GM21526 (cell line): ENCODE data around the gene DNAH3.
"Not testable (repeated sequence)": the region's sequence is repeated elsewhere in the genome, so short reads cannot be mapped to it uniquely, and the experiment has no call there.

Source experiments
- ATAC-seq: cut with Tn5 transposase; IDR thresholded peaks from one replicate; pipeline ENCODE4 v1.9.1; 2021; ENCODE audit warnings: moderate library complexity; ENCODE audit not compliant: unreplicated experiment, low FRiP score

Gene DNAH3, protein sequence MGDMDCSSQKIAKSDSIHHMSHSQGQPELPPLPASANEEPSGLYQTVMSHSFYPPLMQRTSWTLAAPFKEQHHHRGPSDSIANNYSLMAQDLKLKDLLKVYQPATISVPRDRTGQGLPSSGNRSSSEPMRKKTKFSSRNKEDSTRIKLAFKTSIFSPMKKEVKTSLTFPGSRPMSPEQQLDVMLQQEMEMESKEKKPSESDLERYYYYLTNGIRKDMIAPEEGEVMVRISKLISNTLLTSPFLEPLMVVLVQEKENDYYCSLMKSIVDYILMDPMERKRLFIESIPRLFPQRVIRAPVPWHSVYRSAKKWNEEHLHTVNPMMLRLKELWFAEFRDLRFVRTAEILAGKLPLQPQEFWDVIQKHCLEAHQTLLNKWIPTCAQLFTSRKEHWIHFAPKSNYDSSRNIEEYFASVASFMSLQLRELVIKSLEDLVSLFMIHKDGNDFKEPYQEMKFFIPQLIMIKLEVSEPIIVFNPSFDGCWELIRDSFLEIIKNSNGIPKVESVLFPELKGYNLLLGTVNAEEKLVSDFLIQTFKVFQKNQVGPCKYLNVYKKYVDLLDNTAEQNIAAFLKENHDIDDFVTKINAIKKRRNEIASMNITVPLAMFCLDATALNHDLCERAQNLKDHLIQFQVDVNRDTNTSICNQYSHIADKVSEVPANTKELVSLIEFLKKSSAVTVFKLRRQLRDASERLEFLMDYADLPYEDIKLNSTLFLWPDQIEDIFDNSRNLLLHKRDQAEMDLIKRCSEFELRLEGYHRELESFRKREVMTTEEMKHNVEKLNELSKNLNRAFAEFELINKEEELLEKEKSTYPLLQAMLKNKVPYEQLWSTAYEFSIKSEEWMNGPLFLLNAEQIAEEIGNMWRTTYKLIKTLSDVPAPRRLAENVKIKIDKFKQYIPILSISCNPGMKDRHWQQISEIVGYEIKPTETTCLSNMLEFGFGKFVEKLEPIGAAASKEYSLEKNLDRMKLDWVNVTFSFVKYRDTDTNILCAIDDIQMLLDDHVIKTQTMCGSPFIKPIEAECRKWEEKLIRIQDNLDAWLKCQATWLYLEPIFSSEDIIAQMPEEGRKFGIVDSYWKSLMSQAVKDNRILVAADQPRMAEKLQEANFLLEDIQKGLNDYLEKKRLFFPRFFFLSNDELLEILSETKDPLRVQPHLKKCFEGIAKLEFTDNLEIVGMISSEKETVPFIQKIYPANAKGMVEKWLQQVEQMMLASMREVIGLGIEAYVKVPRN (N-terminal part only)

DNA sequence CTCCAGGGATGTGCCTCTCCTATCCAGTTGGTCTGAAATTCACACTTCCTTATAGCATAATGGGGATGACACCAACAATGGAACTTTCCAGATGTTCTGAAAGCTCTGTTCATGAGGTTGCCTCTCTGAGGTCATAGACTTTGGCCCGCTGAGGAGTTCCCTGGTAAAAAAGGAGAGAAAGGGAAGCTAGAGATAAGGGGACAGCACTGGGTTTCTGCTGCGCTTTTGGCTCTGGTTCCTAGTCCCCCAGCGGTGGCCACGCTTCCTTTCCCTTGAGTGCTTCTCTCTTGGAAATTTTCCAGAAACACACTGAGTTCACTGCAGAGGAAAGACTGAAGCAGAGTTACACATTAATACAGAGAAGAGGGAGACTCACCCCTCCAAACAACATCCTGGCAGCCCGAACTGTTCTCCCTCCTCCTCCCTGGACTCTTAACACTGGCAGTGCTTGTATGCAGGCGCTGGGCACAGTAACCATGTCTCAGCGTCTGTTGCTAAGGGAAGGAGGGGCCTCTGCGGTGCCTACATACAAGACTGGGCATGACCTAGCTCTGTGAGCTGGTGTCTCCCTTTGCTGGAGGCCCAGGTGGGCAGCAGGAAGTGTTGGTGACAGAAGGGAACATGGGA, at the start of gene DNAH3:
Gene DNAH3 (minus strand): TSS at position 472 of the 627 bp plus-strand sequence. CDS start 527 bp downstream, outside the sequence.
- ATAC-seq, result no peak

DNA sequence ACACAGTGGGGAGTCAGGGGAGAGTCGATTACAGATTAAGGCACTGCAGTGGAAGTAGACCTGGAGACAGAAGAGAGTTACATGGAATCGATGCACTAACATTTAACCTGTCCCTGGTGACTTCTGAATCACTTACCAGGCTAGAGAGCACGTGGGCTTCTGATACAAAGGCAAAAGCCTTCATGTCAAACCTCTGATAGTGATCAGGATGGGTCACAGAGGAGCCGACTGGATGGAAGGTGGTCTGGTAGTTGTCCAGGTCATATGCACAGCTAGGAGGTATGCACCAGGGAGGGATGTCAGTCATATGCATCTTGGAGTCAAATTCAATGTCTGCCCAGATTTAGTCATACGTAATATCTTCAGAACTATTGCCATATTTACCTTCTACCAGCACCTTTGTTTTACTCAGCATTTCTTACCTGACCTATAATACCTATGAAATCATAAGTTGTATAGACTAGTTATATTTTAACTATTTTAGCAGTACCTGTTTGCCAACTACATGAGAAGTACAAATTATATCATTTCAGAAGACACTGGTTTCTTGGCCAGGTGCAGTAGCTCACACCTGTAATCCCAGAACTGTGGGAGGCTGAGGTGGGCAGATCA, 49.1 kb upstream of the DNAH3 start:
- no peak for ATAC-seq

DNA sequence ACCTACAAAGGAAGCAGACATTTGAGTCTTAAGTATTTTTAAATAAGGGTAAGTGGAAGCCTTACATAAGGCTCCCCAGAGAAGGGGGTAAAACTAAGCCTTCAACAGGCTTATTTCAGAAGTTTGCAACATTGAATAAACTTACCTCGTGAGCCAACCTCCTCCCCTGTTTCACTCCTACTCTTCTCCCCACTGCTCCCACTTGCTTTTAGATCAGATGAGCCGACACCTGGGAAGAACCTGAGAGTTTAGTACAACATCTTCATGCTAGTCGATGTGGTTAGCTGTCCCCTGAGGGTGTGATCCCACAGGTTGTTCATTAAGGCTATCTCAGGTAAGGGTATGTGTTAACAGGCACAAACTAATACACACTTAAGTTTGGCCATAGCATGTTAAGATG, 47.0 kb upstream of the DNAH3 start:
- no peak for ATAC-seq

DNA sequence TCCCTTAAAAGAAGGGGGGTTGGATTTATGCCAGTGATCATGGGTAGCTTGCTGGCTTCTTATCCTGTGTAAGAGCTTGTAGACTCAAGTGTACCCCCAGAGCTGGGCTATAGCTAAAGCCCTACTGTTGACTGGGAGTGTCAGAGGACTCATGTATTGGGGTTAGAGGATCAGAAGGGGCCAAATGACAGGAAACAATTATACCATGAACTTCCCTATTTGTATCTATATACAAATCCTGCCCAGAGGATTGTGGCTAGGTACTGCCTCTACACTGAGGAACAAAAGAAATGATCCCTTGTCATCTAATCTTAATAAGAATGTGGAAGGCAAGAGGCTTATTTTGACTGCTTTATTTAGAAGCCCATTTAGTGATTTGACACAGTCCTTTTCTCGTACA, 46.5 kb upstream of the DNAH3 start:
- ATAC-seq, result no peak

DNA sequence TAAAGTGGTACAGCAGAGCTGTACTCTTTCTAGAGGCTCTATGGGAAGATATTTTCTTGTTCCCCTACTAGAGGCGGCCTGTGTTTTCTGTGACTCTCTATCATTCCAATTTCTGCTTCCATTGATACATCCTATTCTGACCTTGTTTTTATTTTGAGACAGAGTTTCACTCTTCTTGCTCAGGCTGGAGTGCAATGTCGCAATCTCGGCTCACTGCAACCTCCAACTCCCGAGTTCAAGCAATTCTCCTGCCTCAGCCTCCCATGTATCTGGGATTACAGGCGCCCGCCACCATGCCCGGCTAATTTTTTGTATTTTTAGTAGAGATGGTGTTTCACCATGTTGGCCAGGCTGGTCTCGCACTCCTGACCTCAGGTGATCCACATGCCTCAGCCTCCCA, 44.7 kb upstream of the DNAH3 start:
- ATAC-seq, result not testable (repeated sequence)

DNA sequence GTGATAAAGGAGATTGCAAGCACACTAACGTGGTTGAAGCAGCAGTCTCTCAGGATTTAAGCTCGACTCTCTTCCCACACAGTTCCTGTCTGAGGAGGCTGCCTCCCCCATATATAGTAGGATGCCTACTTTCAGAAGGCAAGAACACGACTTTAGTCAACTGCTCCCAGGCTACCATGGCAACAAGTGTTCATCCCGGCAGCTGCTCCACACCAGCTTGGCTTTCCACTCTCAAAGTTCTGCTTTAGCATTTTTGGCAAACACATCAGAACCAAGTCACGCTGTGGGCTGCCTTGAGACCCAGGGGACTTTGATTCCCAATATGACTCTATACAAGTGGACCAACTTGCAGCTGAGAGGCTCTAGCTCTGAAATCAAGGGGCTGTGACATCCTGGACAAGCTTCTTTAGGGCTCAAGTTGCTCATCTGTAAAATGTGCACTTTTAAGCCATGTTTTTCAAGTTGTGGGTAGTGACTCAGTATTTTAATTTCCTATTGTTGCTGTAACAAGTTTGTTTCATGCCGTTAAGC, 44.2 kb upstream of the DNAH3 start:
- no peak for ATAC-seq

DNA sequence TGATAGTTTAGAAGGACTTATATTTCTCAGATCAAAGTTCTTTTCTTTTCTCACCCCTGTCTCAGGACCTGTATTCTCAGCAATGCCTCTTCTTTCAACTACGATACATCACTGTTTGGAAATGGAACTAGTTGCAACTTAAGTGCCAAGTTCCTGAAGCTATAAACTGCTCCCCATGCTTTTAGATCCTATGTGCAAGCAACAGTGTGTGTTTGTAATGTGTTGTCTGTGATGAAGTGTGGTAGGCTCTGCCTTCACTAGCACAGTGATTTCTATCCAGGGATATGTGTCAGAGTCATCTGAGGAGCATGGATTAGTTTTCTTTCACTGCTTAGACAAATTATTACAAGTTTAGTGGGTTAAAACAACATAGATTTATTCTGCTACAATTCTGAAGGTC, 42.3 kb upstream of the DNAH3 start:
- ATAC-seq, result no peak

DNA sequence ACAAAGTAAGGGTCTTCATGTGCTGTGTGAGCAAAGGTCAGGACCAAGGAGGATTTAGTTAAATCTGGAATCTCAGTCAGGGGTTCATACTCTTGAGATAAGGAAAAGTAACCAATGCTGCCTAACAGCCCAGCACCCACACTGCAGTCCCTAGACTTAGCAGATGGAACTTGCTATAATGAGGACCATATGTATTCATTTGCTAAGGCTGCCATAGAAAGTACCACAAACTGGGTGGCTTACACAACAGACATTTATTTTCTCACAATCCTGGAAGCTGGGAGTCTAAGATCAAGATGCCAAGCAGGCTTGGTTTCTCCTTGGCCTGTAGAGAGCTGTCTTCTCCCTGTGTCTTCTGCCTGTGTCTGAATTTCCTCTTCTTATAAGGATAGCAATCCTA, 40.0 kb upstream of the DNAH3 start:
- ATAC-seq, result no peak

DNA sequence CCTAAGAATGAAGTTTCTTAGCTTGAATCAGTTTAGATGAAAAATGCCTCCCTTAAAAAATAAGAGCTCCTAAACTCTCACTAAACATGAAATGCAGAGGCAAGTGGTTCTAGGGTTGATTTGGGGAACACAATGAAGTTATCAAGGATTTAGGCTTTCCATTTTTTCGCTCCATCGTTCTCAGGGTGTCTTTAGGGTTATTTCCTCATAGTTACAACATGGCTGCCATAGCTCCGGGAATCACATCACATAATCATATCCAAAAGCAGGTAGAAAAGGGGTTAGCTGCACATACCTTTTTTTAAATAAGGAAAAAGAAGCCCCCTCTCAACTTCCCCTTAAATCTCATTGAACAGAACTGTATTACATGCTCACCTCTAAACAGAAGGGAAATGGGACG, 39.4 kb upstream of the DNAH3 start:
- ATAC-seq, result no peak

DNA sequence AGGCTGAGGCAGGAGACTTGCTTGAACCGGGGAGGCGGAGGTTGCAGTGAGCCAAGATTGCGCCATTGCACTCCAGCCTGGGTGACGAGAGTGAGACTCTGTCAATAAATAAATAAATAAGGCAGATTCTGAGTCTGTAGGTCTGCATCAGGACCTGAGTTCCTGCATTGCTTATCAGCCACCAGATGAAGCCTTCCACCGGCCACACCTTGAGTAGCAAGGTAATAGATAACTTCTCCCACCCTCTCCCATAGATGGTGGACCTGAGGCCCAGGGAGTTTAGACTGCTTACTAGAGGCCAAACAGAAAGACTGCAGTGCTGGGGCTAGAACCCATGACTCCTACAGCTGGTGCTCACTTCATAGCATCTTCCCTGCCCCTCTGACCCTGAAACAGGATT, 38.7 kb upstream of the DNAH3 start:
- ATAC-seq, result no peak

DNA sequence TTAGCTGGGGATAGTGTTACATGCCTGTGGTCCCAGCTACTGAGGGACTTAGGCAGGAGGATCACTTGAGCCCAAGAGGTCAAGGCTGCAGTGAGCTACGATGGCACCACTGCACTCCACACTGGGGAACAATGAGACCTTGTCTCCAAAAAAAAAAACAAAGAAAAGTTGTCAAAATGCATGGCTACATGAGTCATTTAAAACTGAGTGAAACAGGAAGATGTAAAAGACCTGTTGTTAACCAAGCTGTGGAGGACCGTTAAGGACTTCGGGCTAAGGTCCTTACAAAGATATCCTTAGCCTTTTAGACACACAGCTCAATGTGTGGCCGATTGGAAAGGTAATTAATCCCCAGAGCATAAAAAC, 35.7 kb upstream of the DNAH3 start:
- ATAC-seq, result no peak

DNA sequence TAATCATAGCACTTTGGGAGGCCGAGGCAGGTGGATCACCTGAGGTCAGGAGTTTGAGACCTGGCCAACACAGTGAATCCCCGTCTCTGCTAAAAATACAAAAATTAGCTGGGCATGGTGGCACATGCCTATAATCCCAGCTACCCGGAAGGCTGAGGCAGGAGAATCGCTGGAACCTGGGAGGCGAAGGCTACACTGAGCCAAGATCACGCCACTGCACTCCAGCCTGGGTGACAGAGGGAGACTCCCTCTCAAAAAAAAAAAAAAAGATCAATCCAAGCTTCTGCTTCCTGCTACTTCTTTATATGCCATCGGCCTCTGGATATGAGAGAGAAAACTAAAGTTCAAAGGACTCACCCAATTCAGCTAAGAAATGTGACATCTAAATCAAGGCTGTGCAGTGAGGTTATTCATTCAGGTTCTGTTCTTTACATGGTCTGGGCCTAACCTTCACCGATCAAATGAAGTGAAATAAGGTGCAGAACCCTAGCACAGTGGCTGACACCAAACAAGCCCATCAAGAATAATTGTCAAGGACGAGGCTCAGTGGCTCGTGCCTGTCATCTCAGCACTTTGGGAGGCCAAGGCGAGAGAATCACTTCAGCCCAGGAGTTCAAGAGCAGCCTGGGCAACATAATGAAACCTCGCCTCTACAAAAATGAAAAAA, 35.1 kb upstream of the DNAH3 start:
- no peak for ATAC-seq

DNA sequence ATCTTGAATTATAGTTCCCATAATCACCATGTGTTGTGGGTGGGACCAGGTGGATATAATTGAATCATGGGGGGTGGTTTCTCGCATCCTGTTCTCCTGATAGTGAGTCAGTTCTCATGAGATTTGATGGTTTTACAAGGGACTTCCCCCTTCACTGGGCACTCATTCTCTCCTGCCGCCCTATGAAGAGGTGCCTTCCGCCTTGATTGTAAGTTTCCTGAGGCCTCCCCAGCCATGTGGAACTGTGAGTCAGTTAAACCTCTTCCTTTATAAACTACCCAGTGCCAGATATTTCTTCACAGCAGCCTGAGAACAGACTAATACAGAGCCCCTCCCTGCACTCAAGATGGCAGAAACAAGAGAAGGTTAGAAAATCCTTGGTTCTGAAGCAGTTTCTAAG, 34.2 kb upstream of the DNAH3 start:
- ATAC-seq, result no peak

DNA sequence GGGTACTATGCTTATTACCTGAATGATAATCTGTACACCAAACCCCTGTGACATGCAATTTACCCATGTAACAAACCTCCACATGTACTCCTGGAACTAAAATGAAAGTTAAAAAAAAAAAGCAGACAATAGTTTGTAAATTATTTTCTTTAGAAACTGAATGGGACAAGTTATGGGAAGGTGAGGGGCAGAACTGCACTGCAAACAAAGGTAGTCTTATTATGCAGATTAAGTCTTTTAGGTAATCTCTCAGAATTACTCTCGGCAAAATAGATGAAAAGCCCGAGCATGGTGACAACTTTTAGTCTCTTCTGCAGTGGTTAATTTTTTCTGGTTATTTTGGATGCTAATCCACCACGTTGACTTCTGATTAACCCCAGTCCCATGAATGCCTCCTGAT, 33.3 kb upstream of the DNAH3 start:
- ATAC-seq, result no peak

DNA sequence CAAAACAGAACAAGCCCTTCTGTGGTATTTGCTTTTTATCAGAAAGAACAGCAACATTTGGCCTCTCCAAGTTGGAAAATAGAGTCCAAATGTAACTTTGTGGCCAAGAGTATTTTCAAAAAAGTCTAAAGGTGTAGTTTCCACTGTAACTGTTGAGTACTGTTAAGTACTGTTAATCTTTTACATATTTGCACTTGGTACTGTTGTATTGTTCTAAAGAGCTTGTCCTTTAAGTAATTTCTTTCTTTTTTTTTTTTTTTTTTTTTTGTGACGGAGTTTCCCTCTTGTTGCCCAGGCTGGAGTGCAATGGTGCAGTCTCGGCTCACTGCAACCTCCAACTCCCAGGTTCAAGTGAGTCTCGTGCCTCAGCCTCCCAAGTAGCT, 29.3 kb upstream of the DNAH3 start:
- ATAC-seq, result no peak

DNA sequence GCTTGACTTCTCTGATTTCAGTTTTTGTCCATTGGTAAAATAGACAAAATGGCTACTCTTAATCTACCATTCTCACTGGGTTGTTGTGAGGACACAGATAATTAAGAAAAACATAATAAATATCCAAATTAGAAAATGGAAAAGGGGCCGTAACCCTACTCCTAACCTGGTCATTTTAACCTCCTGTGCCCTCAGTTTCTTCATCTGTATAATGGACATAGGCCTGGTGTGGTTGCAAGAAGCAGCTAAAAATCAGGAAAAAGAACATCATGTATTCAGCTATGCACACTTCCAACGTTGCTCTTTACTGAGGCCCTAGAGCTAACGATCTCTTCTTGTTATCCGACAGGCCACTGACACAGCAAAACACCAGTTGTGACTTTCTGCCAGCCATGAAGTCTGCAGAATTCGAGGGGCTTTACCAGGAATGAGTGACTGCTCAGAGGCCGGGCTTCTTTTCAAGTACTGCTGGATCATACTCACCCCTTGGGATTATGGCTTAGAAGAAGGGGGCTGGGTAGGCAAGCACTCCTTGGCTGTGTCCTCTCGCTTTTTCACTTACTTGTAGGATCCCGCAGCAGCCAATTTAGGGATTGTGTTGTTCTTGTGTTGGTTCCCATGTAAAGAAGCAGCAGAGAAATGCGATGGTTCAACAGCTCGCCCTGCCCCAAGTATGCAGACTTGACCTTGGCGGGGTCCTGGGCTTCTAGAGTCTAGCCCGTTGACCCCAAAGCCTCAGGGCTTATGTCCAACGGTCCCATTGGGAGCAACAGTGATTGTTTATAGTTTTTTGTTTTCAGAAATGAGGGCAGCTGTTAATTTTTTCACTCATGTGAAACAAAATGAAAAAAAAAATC, 28.7 kb upstream of the DNAH3 start:
- no peak for ATAC-seq

DNA sequence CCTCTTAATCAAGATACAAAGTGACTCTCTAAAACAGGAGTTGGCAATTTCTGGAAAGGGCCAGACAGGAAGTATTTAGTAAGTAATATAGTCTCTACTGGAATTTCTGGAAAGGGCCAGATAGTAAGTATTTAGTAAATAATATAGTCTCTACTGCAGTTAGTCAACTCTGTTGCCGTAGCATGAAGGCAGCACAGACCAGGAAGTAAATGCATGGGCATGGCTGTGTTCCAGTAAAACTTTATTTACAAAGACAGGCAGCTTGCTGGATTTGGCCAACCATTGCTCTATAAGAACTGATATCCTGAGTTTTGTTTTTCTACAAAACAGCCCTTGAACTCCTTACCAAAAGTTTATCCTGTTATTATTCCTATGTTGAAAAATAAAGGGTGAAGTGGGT, 24.8 kb upstream of the DNAH3 start:
- ATAC-seq, result no peak

DNA sequence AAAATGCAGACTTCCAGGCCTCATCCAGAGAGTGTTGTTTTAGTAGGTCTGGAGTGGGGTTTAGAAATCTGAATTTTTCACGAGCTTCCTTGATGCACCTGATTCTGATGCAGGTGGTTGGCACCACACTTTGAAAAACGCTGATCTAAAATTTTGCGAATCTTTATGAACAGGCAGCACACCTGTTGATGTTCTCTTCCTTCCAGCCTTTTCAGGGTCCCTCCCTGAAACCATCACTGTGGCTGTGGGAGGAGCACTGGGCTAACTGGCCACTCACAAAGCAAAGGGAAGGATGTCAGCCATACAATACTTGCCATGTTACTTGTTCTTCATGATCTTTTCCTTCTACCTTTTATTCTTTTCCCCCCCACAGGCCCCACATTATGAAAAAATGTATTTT, 22.0 kb upstream of the DNAH3 start:
- ATAC-seq, result no peak

DNA sequence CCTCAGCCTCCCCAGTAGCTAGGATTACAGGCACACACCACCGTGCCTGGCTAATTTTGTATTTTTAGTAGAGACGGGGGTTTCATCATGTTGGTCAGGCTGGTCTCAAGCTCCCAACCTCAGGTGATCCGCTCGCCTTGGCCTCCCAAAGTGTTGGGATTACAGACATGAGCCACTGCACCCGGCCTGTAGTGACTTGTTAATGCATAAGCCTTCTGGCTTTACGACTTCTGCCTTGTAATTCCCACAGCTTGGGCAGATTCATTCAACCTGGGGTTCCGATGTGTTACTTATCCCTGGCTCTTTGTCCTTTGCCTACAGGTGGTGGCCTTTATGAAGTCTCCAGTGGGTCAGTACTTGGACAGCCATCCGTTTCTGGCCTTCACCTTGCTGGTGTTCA, 19.5 kb upstream of the DNAH3 start:
- ATAC-seq, result not testable (repeated sequence)
